ENCODE measurements around the gene CELSR1. TPM values are rescaled to one million over a fixed set of nuclear protein-coding genes. Genes with fewer than 3 reads are reported as not detected.

The CELSR1 gene
- total RNA-seq, 1 experiment from 2014 or later = 30.7 TPM

GRCh38 chr22:46583571-46583970 lies 46.2 kb upstream of the CELSR1 start:
- ChIA-PET CTCF (no interaction called here), POLR2A (no interaction called here)
- DNase-seq (ENCODE audit: low read depth, low spot score) (no peak), ATAC-seq (no peak)
- no peaks in the 10 kb centered on the region for H3K36me3 ChIP-seq (ENCODE audit: control insufficient read depth, insufficient read depth, low read length)
- H3K9me3 ChIP-seq (ENCODE audit: control insufficient read depth, insufficient read depth, low read depth, low read length) = no peaks in the 10 kb centered on the region
- no peak overlapping the region for H3K4me3 ChIP-seq (ENCODE audit: low read depth in 2 of 2, low read length in 2 of 2)
- TF ChIP-seq REST (IDR thresholded peaks at IDR 0.05; ENCODE audit: insufficient read depth in 1 of 2, low read depth in 2 of 2, low read length in 1 of 2) = no peak
- TF ChIP-seq CTCF (IDR thresholded peaks at IDR 0.05) = no peak
- no peak for TF ChIP-seq SIN3A (IDR thresholded peaks at IDR 0.05; ENCODE audit: borderline replicate concordance, insufficient read depth, low read depth, low read length)
- TF ChIP-seq POLR2AphosphoS5 (IDR thresholded peaks at IDR 0.05; ENCODE audit: low read depth, low read length) = no peak
- TF ChIP-seq TCF7L2 (IDR thresholded peaks at IDR 0.05; ENCODE audit: low read depth, low read length) = no peak
- intact Hi-C loops (cut with micrococcal nuclease; ENCODE audit: unreplicated experiment) (no loop called here), in situ Hi-C loops (cut with HindIII; ENCODE audit: low pct_unique_long_range_greater_than_20kb, low sequenced_read_pairs) (no loop called here)
- peaks cover 18% of the 10 kb centered on the region for H3K4me1 ChIP-seq (ENCODE audit: control insufficient read depth, insufficient read depth, low read length)
- no peak overlapping the region for H3K27ac ChIP-seq (ENCODE audit: low read length)
- no TSS peak for BruUV-seq (replicated peaks)
- H3K27me3 ChIP-seq (ENCODE audit: control insufficient read depth, insufficient read depth, low read length) = no peaks in the 10 kb centered on the region

GRCh38 chr22:46582281-46582933 lies 45.0 kb upstream of the CELSR1 start:
- DNase-seq (ENCODE audit: low read depth, low spot score) (no peak), ATAC-seq (no peak)
- BruUV-seq (replicated peaks) = no TSS peak
- TF ChIP-seq SIN3A (IDR thresholded peaks at IDR 0.05; ENCODE audit: borderline replicate concordance, insufficient read depth, low read depth, low read length) (no peak), REST (IDR thresholded peaks at IDR 0.05; ENCODE audit: insufficient read depth in 1 of 2, low read depth in 2 of 2, low read length in 1 of 2) (no peak), CTCF (IDR thresholded peaks at IDR 0.05) (no peak), TCF7L2 (IDR thresholded peaks at IDR 0.05; ENCODE audit: low read depth, low read length) (no peak), POLR2AphosphoS5 (IDR thresholded peaks at IDR 0.05; ENCODE audit: low read depth, low read length) (no peak)
- Histone ChIP-seq H3K36me3 (ENCODE audit: control insufficient read depth, insufficient read depth, low read length) (no peaks in the 10 kb centered on the region), H3K9me3 (ENCODE audit: control insufficient read depth, insufficient read depth, low read depth, low read length) (no peaks in the 10 kb centered on the region), H3K4me1 (ENCODE audit: control insufficient read depth, insufficient read depth, low read length) (peaks cover 24% of the 10 kb centered on the region), H3K27me3 (ENCODE audit: control insufficient read depth, insufficient read depth, low read length) (no peaks in the 10 kb centered on the region), H3K27ac (ENCODE audit: low read length) (no peak overlapping the region), H3K4me3 (ENCODE audit: low read depth in 2 of 2, low read length in 2 of 2) (no peak overlapping the region)
- ChIA-PET CTCF (interaction anchor here (0.6 kb wide), 1 partner anchor 42 kb away, joined by 3 read pairs; no protein-coding TSS in a partner anchor), POLR2A (interaction anchor here (0.5 kb wide), 1 partner anchor 48 kb away, joined by 4 read pairs; no protein-coding TSS in a partner anchor)
- in situ Hi-C loops (cut with HindIII; ENCODE audit: low pct_unique_long_range_greater_than_20kb, low sequenced_read_pairs) (no loop called here), intact Hi-C loops (cut with micrococcal nuclease; ENCODE audit: unreplicated experiment) (no loop called here)
